Suprapubic skin (tissue), 4 donors: ENCODE data around the gene GRPEL2. TPM values are rescaled to one million over a fixed set of nuclear protein-coding genes. Genes with fewer than 3 reads are reported as not detected.
"Not testable (repeated sequence)": the region's sequence is repeated elsewhere in the genome, so short reads cannot be mapped to it uniquely, and the experiment has no call there.

Experiments used
- DNase-seq, 2 donors: peaks; one replicate each; pipeline ENCODE4 v3.0.0-alpha.2; 2019; ENCODE audit warnings: low spot score in 2 of 2
- H3K27ac ChIP-seq: fragments of 200-600 bp; sonication (generic); one replicate; pipeline ENCODE4 v1.5.1; 2019
- H3K27me3 ChIP-seq: fragments of 200-600 bp; sonication (generic); one replicate; pipeline ENCODE4 v1.5.1; 2019
- H3K36me3 ChIP-seq: fragments of 200-600 bp; sonication (generic); one replicate; pipeline ENCODE4 v1.5.1; 2019
- H3K4me1 ChIP-seq: fragments of 200-600 bp; sonication (generic); one replicate; pipeline ENCODE4 v1.5.1; 2019
- H3K4me3 ChIP-seq: fragments of 200-600 bp; sonication (generic); one replicate; pipeline ENCODE4 v1.5.1; 2019; ENCODE audit warnings: mild to moderate bottlenecking
- H3K9me3 ChIP-seq: fragments of 200-600 bp; sonication (generic); one replicate; pipeline ENCODE4 v1.5.1; 2019
- EP300 ChIP-seq: sonication (generic); formaldehyde crosslinking; IDR thresholded peaks from one replicate; pipeline ENCODE4 v1.6.1; 2017; ENCODE audit warnings: antibody characterized with exemption
- POLR2A ChIP-seq, 2 donors: fragments of 450-650 bp; IDR thresholded peaks; one replicate each; pipeline ENCODE4 v1.6.1; 2017; ENCODE audit warnings: antibody characterized with exemption in 2 of 2, mild to moderate bottlenecking in 2 of 2, moderate library complexity in 2 of 2
- POLR2AphosphoS5 ChIP-seq, 3 donors: sonication (generic); formaldehyde crosslinking; IDR thresholded peaks; one replicate each; pipeline ENCODE4 v1.6.1; 2017; ENCODE audit warnings: antibody characterized with exemption in 3 of 3
- WGBS: methylation state at CpG from one replicate; pipeline ENCODE4 v1.1.5; 2018; 5-methylcytosine and 5-hydroxymethylcytosine counted together
- total RNA-seq, 4 donors: library from RNA; depleted of rRNA; stranded (reverse); fragments of >200 nt; gene quantifications; one replicate each; pipeline ENCODE4 v1.1.0, GENCODE V29; 2016
- TF ChIP-seq, protein P1 (sequence below), 2 donors: fragments of 200-600 bp in 1 of 2; fragments of 450-650 bp in 1 of 2; sonication (generic) in 1 of 2; IDR thresholded peaks; one replicate each; pipeline ENCODE4 v1.5.1; 2016 to 2019; ENCODE audit warnings: antibody characterized with exemption in 2 of 2, mild to moderate bottlenecking in 1 of 2, moderate library complexity in 1 of 2

Gene GRPEL2
- total RNA-seq, 4 donors from 2014 or later = 8.4 to 12.4 (median 10.6) TPM

DNA sequence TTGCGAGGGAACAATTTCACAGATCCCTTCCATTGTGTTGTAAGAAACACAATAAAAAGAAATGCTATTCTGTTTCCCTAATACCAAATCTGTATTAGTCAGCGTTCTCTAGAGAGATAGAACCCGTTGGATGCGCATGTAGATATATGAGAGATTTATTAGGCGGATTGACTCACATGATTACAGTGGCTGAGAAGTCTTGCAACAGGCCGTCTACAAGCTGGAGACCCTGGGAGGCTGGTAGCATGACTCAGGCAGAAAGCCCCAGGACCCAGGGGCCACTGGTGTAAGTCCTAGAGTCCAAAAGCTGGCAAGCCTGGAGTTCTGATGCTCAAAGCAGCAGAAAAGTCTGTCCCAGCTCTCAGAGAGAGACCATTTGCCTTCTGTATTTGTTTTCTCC, 52.2 kb downstream of the GRPEL2 start:
- Histone ChIP-seq H3K4me1 (no peaks in the 10 kb centered on the region), H3K4me3 (no peak overlapping the region), H3K27me3 (no peaks in the 10 kb centered on the region), H3K27ac (no peak overlapping the region), H3K36me3 (no peaks in the 10 kb centered on the region), H3K9me3 (no peaks in the 10 kb centered on the region)
- no peak for TF ChIP-seq EP300
- TF ChIP-seq, protein P1, sequence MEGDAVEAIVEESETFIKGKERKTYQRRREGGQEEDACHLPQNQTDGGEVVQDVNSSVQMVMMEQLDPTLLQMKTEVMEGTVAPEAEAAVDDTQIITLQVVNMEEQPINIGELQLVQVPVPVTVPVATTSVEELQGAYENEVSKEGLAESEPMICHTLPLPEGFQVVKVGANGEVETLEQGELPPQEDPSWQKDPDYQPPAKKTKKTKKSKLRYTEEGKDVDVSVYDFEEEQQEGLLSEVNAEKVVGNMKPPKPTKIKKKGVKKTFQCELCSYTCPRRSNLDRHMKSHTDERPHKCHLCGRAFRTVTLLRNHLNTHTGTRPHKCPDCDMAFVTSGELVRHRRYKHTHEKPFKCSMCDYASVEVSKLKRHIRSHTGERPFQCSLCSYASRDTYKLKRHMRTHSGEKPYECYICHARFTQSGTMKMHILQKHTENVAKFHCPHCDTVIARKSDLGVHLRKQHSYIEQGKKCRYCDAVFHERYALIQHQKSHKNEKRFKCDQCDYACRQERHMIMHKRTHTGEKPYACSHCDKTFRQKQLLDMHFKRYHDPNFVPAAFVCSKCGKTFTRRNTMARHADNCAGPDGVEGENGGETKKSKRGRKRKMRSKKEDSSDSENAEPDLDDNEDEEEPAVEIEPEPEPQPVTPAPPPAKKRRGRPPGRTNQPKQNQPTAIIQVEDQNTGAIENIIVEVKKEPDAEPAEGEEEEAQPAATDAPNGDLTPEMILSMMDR (IDR thresholded peaks at IDR 0.05) = no peak
- TF ChIP-seq POLR2AphosphoS5 (IDR thresholded peaks at IDR 0.05) = no peak
- no peak for TF ChIP-seq POLR2A (IDR thresholded peaks at IDR 0.05)
- WGBS = 83% methylated on average over 6 of the region's 6 CpGs
- DNase-seq = no peak

DNA sequence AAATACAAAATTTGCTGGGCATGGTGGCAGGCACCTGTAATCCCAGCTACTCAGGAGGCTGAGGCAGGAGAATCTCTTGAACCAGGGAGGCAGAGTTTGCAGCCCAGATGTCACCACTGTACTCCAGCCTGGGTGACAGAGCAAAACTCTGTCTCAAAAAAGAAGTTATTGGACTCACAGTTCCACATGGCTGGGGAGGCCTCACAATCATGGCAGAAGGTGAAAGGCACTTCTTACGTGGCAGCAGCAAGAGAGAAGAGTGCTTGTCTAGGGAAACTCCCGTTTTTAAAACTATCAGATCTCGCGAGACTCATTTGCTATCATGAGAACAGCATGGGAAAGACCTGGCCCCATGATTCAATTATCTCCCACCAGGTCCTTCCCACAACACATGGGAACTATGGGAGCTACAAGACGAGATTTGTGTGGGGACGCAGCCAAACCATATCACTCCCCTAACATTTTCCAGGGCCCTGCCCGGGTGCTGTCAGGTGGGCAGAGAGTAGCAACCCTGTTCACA, 53.5 kb downstream of the GRPEL2 start:
- H3K4me3 ChIP-seq, H3K4me1 ChIP-seq, H3K36me3 ChIP-seq, H3K27me3 ChIP-seq, H3K27ac ChIP-seq, DNase-seq, H3K9me3 ChIP-seq: not testable (repeated sequence)
- WGBS = 89% methylated on average over 7 of the region's 7 CpGs

DNA sequence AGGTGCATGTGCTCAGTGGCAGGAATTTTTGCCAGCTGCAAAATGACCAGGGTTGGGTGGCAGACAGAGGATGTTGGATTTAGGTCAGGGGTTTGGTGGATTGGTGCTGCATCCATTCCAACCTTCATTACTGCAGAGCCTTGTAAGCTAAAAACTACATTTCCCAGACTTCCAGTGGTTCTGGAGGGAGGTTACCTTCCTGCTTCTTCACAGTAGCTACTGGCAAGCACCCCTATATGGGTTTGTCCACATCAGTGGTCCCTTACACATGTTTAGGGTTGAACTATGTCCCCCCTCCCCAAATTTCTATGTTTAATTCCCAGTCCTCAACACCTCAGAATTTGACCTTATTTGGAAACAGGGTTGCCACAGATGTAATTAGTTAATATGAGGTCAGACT, 54.5 kb downstream of the GRPEL2 start:
- H3K27ac ChIP-seq = no peak overlapping the region
- TF ChIP-seq, protein P1 (IDR thresholded peaks at IDR 0.05) = no peak
- TF ChIP-seq POLR2A (IDR thresholded peaks at IDR 0.05) = no peak
- no peak for TF ChIP-seq POLR2AphosphoS5 (IDR thresholded peaks at IDR 0.05)
- no peaks in the 10 kb centered on the region for H3K9me3 ChIP-seq
- no peak overlapping the region for H3K4me3 ChIP-seq
- DNase-seq = no peak
- H3K36me3 ChIP-seq = no peaks in the 10 kb centered on the region
- H3K27me3 ChIP-seq = no peaks in the 10 kb centered on the region
- no peaks in the 10 kb centered on the region for H3K4me1 ChIP-seq

DNA sequence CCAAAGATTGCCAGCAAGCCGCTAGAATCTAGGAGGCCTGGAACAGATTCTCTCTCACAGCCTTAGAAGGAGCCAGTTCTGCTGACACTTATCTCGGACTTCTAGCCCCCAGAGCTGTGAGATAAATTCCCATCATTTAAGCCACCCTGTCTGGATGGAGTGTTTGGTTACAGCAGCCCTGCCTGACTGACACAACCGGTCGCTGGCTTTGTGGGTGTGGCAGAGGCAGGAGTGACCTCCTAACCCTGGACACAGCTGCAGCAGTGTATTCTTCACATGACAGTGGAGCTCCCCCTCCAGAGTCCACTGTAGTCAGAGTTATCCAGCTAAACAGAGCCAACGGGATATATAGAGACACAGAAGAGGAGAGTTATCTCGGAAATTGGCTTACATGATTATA, 55.0 kb downstream of the GRPEL2 start:
- no peak for TF ChIP-seq POLR2AphosphoS5 (IDR thresholded peaks at IDR 0.05)
- no peak for TF ChIP-seq EP300
- TF ChIP-seq POLR2A (IDR thresholded peaks at IDR 0.05) = no peak
- TF ChIP-seq, protein P1 (IDR thresholded peaks at IDR 0.05) = no peak
- Histone ChIP-seq H3K27ac (no peak overlapping the region), H3K4me3 (no peak overlapping the region), H3K9me3 (no peaks in the 10 kb centered on the region), H3K27me3 (no peaks in the 10 kb centered on the region), H3K4me1 (no peaks in the 10 kb centered on the region), H3K36me3 (no peaks in the 10 kb centered on the region)
- WGBS = 54% methylated on average over 6 of the region's 6 CpGs
- no peak for DNase-seq

DNA sequence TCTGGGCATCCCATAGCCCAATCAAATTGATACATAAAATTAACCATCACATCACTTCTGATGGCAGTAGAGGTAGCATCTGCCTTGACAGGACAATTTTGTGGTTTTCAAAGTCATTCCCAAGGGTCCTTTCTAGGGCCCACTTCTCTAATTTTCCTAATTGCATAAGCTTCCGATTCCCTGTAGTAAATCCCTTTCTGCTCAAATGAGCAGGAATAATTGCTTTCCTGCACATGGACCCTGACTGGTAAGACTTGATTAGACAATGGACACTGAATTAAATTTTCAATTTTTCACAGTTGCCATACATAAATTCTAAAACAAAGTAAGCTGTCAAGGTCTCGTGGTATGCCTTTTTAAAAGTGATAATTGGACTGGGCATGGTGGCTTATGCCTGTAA, 55.8 kb downstream of the GRPEL2 start:
- H3K4me1 ChIP-seq = no peaks in the 10 kb centered on the region
- H3K27ac ChIP-seq = no peak overlapping the region
- DNase-seq = no peak
- no peaks in the 10 kb centered on the region for H3K36me3 ChIP-seq
- H3K27me3 ChIP-seq = no peaks in the 10 kb centered on the region
- no peaks in the 10 kb centered on the region for H3K9me3 ChIP-seq
- TF ChIP-seq POLR2A (IDR thresholded peaks at IDR 0.05) (no peak), POLR2AphosphoS5 (IDR thresholded peaks at IDR 0.05) (no peak), EP300 (no peak)
- TF ChIP-seq, protein P1 (IDR thresholded peaks at IDR 0.05) = no peak
- 93% methylated on average over 2 of the region's 2 CpGs for WGBS
- no peak overlapping the region for H3K4me3 ChIP-seq

DNA sequence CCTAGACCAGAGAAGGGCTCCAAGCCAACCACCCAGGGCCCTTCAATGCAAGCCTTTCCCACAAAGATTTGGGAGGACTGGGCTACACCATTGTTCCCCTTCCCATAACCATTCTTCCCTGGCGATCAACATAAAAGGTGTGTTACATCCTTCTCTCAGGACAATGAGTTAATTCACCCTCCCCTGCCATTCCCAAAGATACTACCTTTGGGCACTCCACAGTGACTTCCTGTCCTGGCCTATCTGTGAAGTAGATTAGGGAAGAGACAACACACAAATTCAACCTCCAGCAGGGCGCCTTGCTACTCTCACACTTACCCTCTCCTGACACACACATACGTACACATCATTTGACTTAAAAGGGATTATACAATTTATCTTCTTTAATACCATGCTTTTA, 57.0 kb downstream of the GRPEL2 start:
- Histone ChIP-seq H3K4me3 (no peak overlapping the region), H3K9me3 (no peaks in the 10 kb centered on the region), H3K27ac (no peak overlapping the region), H3K27me3 (no peaks in the 10 kb centered on the region), H3K36me3 (no peaks in the 10 kb centered on the region), H3K4me1 (peaks cover 5% of the 10 kb centered on the region)
- TF ChIP-seq, protein P1 (IDR thresholded peaks at IDR 0.05) = no peak
- TF ChIP-seq EP300 = no peak
- no peak for TF ChIP-seq POLR2AphosphoS5 (IDR thresholded peaks at IDR 0.05)
- TF ChIP-seq POLR2A (IDR thresholded peaks at IDR 0.05) = no peak
- 93% methylated on average over 3 of the region's 3 CpGs for WGBS
- no peak for DNase-seq
